Fibroblast of the aortic adventitia (primary cell): ENCODE data around the gene PVR. TPM values are rescaled to one million over a fixed set of nuclear protein-coding genes. Genes with fewer than 3 reads are reported as not detected.
"Not testable (repeated sequence)": the region's sequence is repeated elsewhere in the genome, so short reads cannot be mapped to it uniquely, and the experiment has no call there.

ENCODE experiments used
- DNase-seq: peaks from one replicate; pipeline ENCODE4 v3.0.0-alpha.2; 2010; ENCODE audit warnings: low read depth
- H3K4me3 ChIP-seq: 2 replicates; pipeline ENCODE4 v1.5.1; 2011; ENCODE audit warnings: low read depth, mild to moderate bottlenecking, control low read depth, low read length, moderate library complexity
- total RNA-seq: library from RNA; depleted of rRNA; stranded (reverse); fragments of >200 nt; gene quantifications from 2 replicates; pipeline ENCODE4 v1.2.3, GENCODE V29; 2012; ENCODE audit warnings: low replicate concordance
- TF ChIP-seq, protein P1 (sequence below): IDR thresholded peaks from 2 replicates; pipeline ENCODE4 v1.5.1; 2011; ENCODE audit warnings: mild to moderate bottlenecking, low read length, control low read depth, inconsistent platforms; ENCODE audit not compliant: insufficient read depth

PVR gene
- total RNA-seq, 1 donor, result 31.5 TPM

DNA sequence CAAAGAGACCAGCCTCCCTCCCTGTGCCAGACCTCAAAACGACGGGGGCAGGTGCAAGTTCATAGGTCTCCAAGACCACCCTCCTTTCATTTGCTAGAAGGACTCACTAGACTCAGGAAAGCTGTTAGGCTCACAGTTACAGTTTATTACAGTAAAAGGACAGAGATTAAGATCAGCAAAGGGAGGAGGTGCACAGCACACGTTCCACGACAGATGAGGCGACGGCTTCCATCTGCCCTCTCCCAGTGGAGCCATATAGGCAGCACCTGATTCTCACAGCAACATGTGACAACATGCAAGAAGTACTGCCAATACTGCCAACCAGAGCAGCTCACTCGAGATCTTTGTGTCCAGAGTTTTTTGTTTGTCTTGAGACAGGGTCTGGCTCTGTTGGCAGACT, 18.2 kb downstream of the PVR start:
- no peak overlapping the region for H3K4me3 ChIP-seq
- DNase-seq, result no peak
- TF ChIP-seq, protein P1, sequence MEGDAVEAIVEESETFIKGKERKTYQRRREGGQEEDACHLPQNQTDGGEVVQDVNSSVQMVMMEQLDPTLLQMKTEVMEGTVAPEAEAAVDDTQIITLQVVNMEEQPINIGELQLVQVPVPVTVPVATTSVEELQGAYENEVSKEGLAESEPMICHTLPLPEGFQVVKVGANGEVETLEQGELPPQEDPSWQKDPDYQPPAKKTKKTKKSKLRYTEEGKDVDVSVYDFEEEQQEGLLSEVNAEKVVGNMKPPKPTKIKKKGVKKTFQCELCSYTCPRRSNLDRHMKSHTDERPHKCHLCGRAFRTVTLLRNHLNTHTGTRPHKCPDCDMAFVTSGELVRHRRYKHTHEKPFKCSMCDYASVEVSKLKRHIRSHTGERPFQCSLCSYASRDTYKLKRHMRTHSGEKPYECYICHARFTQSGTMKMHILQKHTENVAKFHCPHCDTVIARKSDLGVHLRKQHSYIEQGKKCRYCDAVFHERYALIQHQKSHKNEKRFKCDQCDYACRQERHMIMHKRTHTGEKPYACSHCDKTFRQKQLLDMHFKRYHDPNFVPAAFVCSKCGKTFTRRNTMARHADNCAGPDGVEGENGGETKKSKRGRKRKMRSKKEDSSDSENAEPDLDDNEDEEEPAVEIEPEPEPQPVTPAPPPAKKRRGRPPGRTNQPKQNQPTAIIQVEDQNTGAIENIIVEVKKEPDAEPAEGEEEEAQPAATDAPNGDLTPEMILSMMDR, result no peak

DNA sequence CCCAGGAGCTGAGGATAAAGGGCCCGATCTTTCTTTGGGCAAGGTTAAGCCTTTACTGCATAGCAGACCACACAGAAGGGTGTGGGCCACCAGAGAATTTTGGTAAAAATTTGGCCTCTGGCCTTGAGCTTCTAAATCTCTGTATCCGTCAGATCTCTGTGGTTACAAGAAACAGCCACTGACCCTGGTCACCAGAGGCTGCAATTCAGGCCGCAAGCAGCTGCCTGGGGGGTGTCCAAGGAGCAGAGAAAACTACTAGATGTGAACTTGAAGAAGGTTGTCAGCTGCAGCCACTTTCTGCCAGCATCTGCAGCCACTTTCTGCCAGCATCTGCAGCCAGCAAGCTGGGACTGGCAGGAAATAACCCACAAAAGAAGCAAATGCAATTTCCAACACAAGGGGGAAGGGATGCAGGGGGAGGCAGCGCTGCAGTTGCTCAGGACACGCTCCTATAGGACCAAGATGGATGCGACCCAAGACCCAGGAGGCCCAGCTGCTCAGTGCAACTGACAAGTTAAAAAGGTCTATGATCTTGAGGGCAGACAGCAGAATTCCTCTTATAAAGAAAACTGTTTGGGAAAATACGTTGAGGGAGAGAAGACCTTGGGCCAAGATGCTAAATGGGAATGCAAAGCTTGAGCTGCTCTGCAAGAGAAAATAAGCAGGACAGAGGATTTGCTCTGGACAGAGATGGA, 19.1 kb downstream of the PVR start:
- DNase-seq, result peak; percentile 55
- TF ChIP-seq, protein P1, result no peak
- H3K4me3 ChIP-seq, result no peak overlapping the region

DNA sequence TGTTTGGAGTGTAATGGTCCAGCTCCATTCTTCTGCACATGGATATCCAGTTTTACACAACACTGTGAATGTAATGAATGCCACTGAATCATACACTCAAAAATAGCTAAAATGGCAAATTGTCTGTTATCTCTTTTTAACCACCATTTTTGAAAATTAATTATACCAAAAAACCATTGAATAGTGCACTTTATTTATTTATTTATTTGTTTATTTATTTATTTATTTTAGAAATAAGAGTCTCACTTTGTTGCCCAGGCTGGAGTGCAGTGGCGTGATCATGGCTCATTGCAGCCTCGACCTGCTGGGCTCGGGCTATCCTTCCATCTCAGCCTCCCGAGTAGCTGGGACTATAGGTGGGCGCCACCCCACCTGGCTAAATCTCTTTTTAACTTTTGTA, 20.3 kb downstream of the PVR start:
- DNase-seq, result no peak
- TF ChIP-seq, protein P1, result no peak
- no peak overlapping the region for H3K4me3 ChIP-seq

DNA sequence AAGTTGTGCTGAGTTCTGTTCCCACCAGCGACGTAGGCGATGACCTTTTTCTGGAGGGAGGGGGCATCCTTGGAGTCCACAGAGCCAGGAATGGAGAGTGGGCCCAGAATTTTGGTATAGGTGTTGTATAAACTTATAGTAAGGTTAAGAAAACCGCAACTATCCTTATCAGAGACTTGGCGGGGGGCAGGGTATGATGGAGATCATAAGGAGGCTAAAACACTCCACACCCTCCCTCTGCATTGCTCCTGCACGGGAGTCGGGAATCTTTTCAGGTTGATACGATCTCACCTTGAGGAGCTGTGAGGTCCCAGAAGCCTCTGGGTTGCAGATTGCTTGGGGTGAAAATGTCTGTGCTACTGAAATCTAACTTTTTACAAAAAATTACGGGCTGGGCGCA, 21.3 kb downstream of the PVR start:
- H3K4me3 ChIP-seq, result no peak overlapping the region
- no peak for DNase-seq
- TF ChIP-seq, protein P1, result no peak

DNA sequence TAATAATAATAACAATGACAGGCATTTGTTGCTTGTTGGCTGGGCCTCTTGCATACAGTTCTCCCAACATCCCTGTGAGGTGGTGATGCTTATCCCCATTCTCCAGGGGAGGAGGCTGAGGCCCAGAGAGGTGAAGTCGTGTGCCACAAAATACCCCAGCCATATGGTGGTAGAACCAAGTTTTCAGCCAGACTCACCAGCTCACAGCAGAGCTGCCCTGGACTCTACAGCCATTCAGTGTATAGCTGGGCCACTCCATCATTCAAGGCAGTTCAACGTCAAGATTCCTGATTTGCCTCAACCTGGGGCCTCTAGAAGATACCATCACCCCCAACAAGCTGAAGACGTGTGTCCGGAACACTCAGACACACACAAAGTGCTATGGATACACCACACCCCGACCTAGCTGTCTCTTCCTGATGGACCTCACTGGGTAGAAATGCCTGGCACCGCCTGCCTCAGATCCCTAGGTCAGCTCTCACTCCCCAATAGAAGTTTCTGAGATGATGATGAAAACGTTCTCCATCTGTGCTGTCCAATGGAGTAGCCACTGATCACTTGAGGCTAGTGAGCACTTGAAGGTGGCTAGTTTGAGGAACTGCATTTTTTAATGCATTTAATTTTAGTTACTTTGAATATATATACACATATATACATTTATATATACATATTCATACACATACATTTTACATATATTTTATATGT, 23.3 kb downstream of the PVR start:
- no peak overlapping the region for H3K4me3 ChIP-seq
- TF ChIP-seq, protein P1, result no peak
- no peak for DNase-seq

DNA sequence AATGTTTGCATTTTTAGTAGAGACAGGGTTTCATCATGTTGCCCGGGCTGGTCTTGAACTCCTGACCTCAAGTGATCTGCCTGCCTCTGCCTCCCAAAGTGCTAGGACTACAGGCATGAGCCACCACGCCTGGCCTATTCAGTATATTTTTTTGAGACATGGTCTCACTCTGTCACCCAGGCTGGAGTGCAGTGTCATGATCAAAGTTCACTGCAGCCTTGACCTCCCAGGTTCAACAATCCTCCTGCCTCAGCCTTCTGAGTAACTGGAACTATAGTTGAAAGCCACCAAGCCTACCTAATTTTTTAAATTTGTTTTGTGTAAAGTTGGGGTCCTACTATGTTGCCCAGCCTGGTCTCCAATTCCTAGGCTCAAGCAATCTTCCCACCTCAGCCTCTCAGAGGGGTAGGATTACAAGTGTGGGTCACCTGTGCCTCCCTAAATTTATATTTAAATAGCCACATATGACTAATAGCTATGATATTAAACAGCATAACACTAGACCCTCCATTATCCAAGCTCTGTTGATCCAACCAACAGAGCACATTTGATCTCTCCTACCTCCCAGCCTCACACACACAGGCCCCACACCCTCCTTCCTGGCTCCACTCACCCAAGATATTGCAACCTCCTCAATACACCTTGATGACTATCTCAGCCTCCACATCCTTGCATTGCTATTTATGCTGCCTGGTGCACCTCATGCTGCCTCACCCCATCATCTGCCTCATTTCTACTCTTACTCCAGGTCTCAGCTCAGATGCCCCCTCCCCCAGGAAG, 25.5 kb downstream of the PVR start:
- no peak overlapping the region for H3K4me3 ChIP-seq
- DNase-seq, result no peak
- TF ChIP-seq, protein P1, result no peak

DNA sequence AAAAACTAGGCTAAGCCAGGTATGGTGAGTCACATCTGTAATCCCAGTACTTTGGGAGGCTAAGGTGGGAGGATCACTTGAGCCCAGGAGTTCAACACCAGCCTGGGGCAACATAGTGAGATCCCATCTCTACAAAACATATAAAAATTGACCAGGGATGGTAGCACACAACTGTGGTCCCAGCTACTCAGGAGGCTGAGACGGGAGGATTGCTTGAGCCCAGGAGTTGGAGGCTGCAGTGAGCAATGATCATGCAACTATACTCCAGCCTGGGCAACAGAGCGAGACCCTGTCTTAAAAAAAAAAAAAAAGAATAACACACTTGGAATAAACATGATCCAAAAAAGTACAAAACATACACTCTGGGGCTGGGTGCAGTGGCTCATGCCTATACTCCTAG, 26.3 kb downstream of the PVR start:
- DNase-seq, H3K4me3 ChIP-seq: not testable (repeated sequence)
